ENCODE data around the gene NCEH1.

GRCh38 chr3:172630316-172630715 is 80.6 kb downstream of the NCEH1 start:
- no peak for TF ChIP-seq CTCF (IDR thresholded peaks at IDR 0.05; ENCODE audit: low read depth, low read length)
- TF ChIP-seq POLR2A (IDR thresholded peaks at IDR 0.05; ENCODE audit: extremely low read depth, insufficient read length), result no peak
